Activated naive CD4-positive, alpha-beta T cell treated with anti-CD3 and anti-CD28 coated beads, Interleukin-2, amount 50 U/mL, for 24 hours (primary cell): Measurements from ENCODE around the gene TSHB.

ENCODE experiments used
- H3K27ac Mint-ChIP-seq: one replicate; pipeline ENCODE4 v1.8.0; 2021; ENCODE audit warnings: mild to moderate bottlenecking, mixed read lengths
- H3K27me3 Mint-ChIP-seq: one replicate; pipeline ENCODE4 v1.8.0; 2021; ENCODE audit warnings: mixed read lengths
- H3K36me3 Mint-ChIP-seq: one replicate; pipeline ENCODE4 v1.8.0; 2021; ENCODE audit warnings: mixed read lengths
- H3K4me1 Mint-ChIP-seq: one replicate; pipeline ENCODE4 v1.8.0; 2021; ENCODE audit warnings: mixed read lengths
- H3K4me3 Mint-ChIP-seq: one replicate; pipeline ENCODE4 v1.8.0; 2021; ENCODE audit warnings: mild to moderate bottlenecking, mixed read lengths
- H3K9me3 Mint-ChIP-seq: one replicate; pipeline ENCODE4 v1.8.0; 2021; ENCODE audit warnings: mixed read lengths

TSHB gene

GRCh38 chr1:115071012-115071664 is 41.5 kb downstream of the TSHB start:
- Mint-ChIP-seq H3K9me3 (no peaks in the 10 kb centered on the region), H3K27ac (no peak overlapping the region), H3K36me3 (no peaks in the 10 kb centered on the region), H3K27me3 (no peaks in the 10 kb centered on the region), H3K4me3 (peak overlapping the region; percentile 23), H3K4me1 (peaks cover 47% of the 10 kb centered on the region)

GRCh38 chr1:115073298-115074087 is 43.9 kb downstream of the TSHB start:
- Mint-ChIP-seq H3K27me3 (no peaks in the 10 kb centered on the region), H3K4me3 (no peak overlapping the region), H3K27ac (no peak overlapping the region)

GRCh38 chr1:115074839-115075534 is 45.4 kb downstream of the TSHB start:
- Mint-ChIP-seq H3K4me1 (peaks cover 29% of the 10 kb centered on the region), H3K27me3 (no peaks in the 10 kb centered on the region), H3K9me3 (no peaks in the 10 kb centered on the region), H3K36me3 (no peaks in the 10 kb centered on the region), H3K4me3 (no peak overlapping the region), H3K27ac (no peak overlapping the region)

More at GRCh38 chr1:115073298-115074087, 43.9 kb downstream of the TSHB start:
- H3K9me3 Mint-ChIP-seq = no peaks in the 10 kb centered on the region
- no peaks in the 10 kb centered on the region for H3K36me3 Mint-ChIP-seq
- H3K4me1 Mint-ChIP-seq = peaks cover 44% of the 10 kb centered on the region

GRCh38 chr1:115076384-115076915 is 46.8 kb downstream of the TSHB start:
- Mint-ChIP-seq H3K27me3 (no peaks in the 10 kb centered on the region), H3K4me3 (no peak overlapping the region), H3K4me1 (peaks cover 14% of the 10 kb centered on the region), H3K36me3 (no peaks in the 10 kb centered on the region), H3K27ac (no peak overlapping the region), H3K9me3 (no peaks in the 10 kb centered on the region)

- H3K27me3 Mint-ChIP-seq = no peaks in the 10 kb centered on the region
- H3K9me3 Mint-ChIP-seq = no peaks in the 10 kb centered on the region
- no peak overlapping the region for H3K4me3 Mint-ChIP-seq
- H3K27ac Mint-ChIP-seq = no peak overlapping the region
- no peaks in the 10 kb centered on the region for H3K36me3 Mint-ChIP-seq
- H3K4me1 Mint-ChIP-seq = peaks cover 5% of the 10 kb centered on the region
Measured at GRCh38 chr1:115077286-115077983, 47.8 kb downstream of the TSHB start.

- no peak overlapping the region for H3K4me3 Mint-ChIP-seq
Measured at GRCh38 chr1:115077984-115078330, 48.3 kb downstream of the TSHB start.

GRCh38 chr1:115078708-115079107 is 49.1 kb downstream of the TSHB start:
- Mint-ChIP-seq H3K27ac (no peak overlapping the region), H3K9me3 (no peaks in the 10 kb centered on the region), H3K36me3 (no peaks in the 10 kb centered on the region), H3K27me3 (no peaks in the 10 kb centered on the region), H3K4me3 (no peak overlapping the region), H3K4me1 (peaks cover 5% of the 10 kb centered on the region)

More at GRCh38 chr1:115077984-115078330, 48.3 kb downstream of the TSHB start:
- Mint-ChIP-seq H3K36me3 (no peaks in the 10 kb centered on the region), H3K9me3 (no peaks in the 10 kb centered on the region), H3K27ac (no peak overlapping the region), H3K4me1 (peaks cover 5% of the 10 kb centered on the region), H3K27me3 (no peaks in the 10 kb centered on the region)

- H3K36me3 Mint-ChIP-seq = no peaks in the 10 kb centered on the region
- peaks cover 13% of the 10 kb centered on the region for H3K4me1 Mint-ChIP-seq
- no peak overlapping the region for H3K4me3 Mint-ChIP-seq
- no peaks in the 10 kb centered on the region for H3K27me3 Mint-ChIP-seq
- H3K9me3 Mint-ChIP-seq = no peaks in the 10 kb centered on the region
- H3K27ac Mint-ChIP-seq = no peak overlapping the region
Measured at GRCh38 chr1:115082949-115083348, 53.3 kb downstream of the TSHB start.
